ENCODE data around the gene OTULIN. TPM values are rescaled to one million over a fixed set of nuclear protein-coding genes. Genes with fewer than 3 reads are reported as not detected.

The OTULIN gene
- total and polyA plus RNA-seq, 2 of the 4 experiments (the other 2 are of a cell fraction) = 6.9 to 19.5 TPM

DNA sequence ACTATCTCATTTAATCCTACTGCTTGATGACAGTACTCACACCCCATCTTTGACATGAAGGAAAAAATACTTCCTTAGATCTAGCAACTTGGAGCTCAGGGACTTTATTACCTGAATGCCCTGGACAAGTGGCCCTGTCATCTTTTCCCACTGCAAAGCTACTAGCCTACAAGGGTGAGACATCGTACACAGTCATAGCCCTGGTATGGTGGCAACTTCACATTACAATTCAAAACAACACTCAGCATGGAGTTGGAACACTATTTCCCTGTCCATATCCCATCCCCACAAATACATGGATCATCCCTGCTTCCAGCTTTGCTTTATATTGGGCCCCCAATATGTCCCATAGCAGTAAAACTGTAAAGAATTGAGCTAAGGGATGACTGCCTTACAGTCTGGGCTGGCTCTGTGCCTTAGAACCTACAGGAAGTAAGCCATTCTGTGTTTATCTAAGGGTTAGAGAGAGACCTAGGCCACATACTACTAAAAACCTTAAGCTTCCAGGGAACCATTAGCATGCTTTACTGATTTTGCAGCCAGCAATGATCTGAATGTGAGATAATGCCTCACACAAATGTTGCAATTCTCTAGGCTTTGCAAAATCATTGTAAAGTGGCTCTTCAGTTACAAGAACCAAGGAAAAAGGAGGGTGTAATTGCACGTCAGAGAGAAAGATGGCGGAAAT, 55.9 kb downstream of the OTULIN start:
- in situ Hi-C loops (cut with MboI; ENCODE audit: low sequenced_read_pairs) (loop anchor here (5.0 to 25.0 kb wide), 2 partner anchors 282 to 792 kb away; partner anchors contain the start of gene FBXL7), dilution Hi-C loops (cut with HindIII; ENCODE audit: low sequenced_read_pairs, unreplicated experiment) (no loop called here), intact Hi-C loops (cut with micrococcal nuclease) (no loop called here)
- Histone ChIP-seq H3K4me1 (ENCODE audit: control insufficient read depth, insufficient read depth, low read length) (peaks cover 11% of the 10 kb centered on the region), H2AK9ac (replicated peaks; ENCODE audit: low read depth, low read length, poor library complexity) (no peak overlapping the region), H4K5ac (ENCODE audit: low read depth, low read length) (peak overlapping the region; percentile 69), H3K23ac (ENCODE audit: low read depth, low read length) (peak overlapping the region; percentile 78), H3K4me3 (ENCODE audit: insufficient read depth, low read depth, low read length) (no peak overlapping the region), H4K91ac (ENCODE audit: insufficient read depth, low read depth, low read length) (peak overlapping the region; percentile 36; the same call in 1 of the 2 replicates), H2BK15ac (ENCODE audit: low read depth, low read length) (0 out of 3 replicates have a peak overlapping the region, but pooled peaks have one; percentile 26), H3K79me1 (ENCODE audit: low read depth in 1 of 2, low read length in 2 of 2) (peaks cover 0 to 9% of the 10 kb centered on the region in 2 experiments; a peak in 1 of 4 replicates), H3K9ac (ENCODE audit: low read depth, low read length) (no peak overlapping the region), H3K14ac (replicated peaks; ENCODE audit: low read depth, low read length) (peak overlapping the region; percentile 73), H3K4ac (ENCODE audit: low read depth, low read length) (peak overlapping the region; percentile 72), H2AK5ac (ENCODE audit: low read depth, low read length) (peak overlapping the region; percentile 51), H3K27me3 (ENCODE audit: control insufficient read depth, insufficient read depth, low read length) (no peaks in the 10 kb centered on the region), H3K27ac (ENCODE audit: insufficient read depth, low read length) (peak overlapping the region; percentile 85; the same call in 1 of the 2 replicates), H3K18ac (ENCODE audit: low read depth, low read length) (peak overlapping the region; percentile 86), H2BK20ac (ENCODE audit: low read depth, low read length) (peak overlapping the region; percentile 84; the same call in 1 of the 2 replicates), H2AFZ (replicated peaks; ENCODE audit: low read length, poor library complexity) (peak overlapping the region; percentile 34), H4K8ac (ENCODE audit: low read depth in 2 of 2, low read length in 2 of 2) (peak overlapping the region; percentile 38 to 83; a peak in 3 of 4 replicates), H2BK120ac (ENCODE audit: low read depth, low read length) (peak overlapping the region; percentile 77), H3K56ac (ENCODE audit: extremely low read depth, insufficient read depth, low read length) (no peak overlapping the region; the same call in 1 of the 2 replicates), H2BK5ac (ENCODE audit: low read depth, low read length, poor library complexity, severe bottlenecking) (peak overlapping the region; percentile 94), H3K9me1 (ENCODE audit: insufficient read depth, low read length) (peaks cover 15% of the 10 kb centered on the region), H4K20me1 (ENCODE audit: insufficient read depth, low read length) (no peaks in the 10 kb centered on the region), H3K4me2 (ENCODE audit: low read depth, low read length) (peak overlapping the region; percentile 36; the same call in 1 of the 2 replicates), H3K9me3 (ENCODE audit: control insufficient read depth, insufficient read depth, low read length) (no peaks in the 10 kb centered on the region), H3K36me3 (ENCODE audit: control insufficient read depth, insufficient read depth, low read length) (peaks cover 7% of the 10 kb centered on the region)
- DNase-seq = peak; percentile 76
- no CpG with 5 or more reads among the region's 3 CpGs for WGBS, 2 experiments (ENCODE audit: extremely low coverage in 2 of 2, insufficient read length in 1 of 2)
- ATAC-seq (ENCODE audit: low read depth) = peak; percentile 76
- CTCF ChIA-PET = interaction anchor here (0.6 to 2.9 kb wide), 3 partner anchors 17 to 283 kb away, joined by 4 to 8 read pairs (median 5); partner anchors contain the start of gene ANKH
- BruUV-seq (replicated peaks) = no TSS peak
- no peak for TF ChIP-seq RFX5 (IDR thresholded peaks at IDR 0.05; ENCODE audit: low read depth, low read length)
- 0 out of 2 replicates have a peak, but pooled peaks have one; percentile 31 for TF ChIP-seq FOS (IDR thresholded peaks at IDR 0.05; ENCODE audit: low read depth, low read length)
- peak; percentile 84 for TF ChIP-seq CEBPB (IDR thresholded peaks at IDR 0.05; ENCODE audit: low read depth, low read length)
- POLR2A ChIA-PET (ENCODE audit: unreplicated experiment) = no interaction called here

Data from IMR-90 (cell line).